A549 (cell line): ENCODE results near the gene REM2.

Experiments
- CBX2 ChIP-seq: fragments of 200-600 bp; sonication (generic); IDR thresholded peaks from 2 replicates; pipeline ENCODE4 v1.6.1; 2016; ENCODE audit warnings: low read depth, mild to moderate bottlenecking, borderline replicate concordance
- CHD2 ChIP-seq: fragments of 150-350 bp; IDR thresholded peaks from 2 replicates; pipeline ENCODE4 v1.6.1; 2014; ENCODE audit warnings: low read length; ENCODE audit not compliant: partially characterized antibody
- CTCF ChIP-seq: fragments of >200 bp; sonication (Bioruptor Twin); formaldehyde crosslinking; IDR thresholded peaks from 3 replicates; pipeline ENCODE4 v1.5.1; 2016
- ELK1 ChIP-seq: fragments of 150-350 bp; IDR thresholded peaks from 2 replicates; pipeline ENCODE4 v1.6.1; 2014; ENCODE audit warnings: low read depth, mild to moderate bottlenecking, low read length
- EP300 ChIP-seq, 2 experiments: fragments of >200 bp; sonication (Bioruptor Twin); formaldehyde crosslinking; IDR thresholded peaks; 2 replicates in 1 of 2; 3 replicates in 1 of 2; pipeline ENCODE4 v1.6.1; 2016 to 2017
- ESRRA ChIP-seq: fragments of 150-350 bp; IDR thresholded peaks from 2 replicates; pipeline ENCODE4 v1.6.1; 2014; ENCODE audit warnings: mild to moderate bottlenecking, low read length, borderline replicate concordance
- JUNB ChIP-seq: fragments of >200 bp; sonication (Bioruptor Twin); formaldehyde crosslinking; IDR thresholded peaks from 2 replicates; pipeline ENCODE4 v1.6.1; 2016
- MAX ChIP-seq: IDR thresholded peaks from 2 replicates; pipeline ENCODE4 v1.6.1; 2012
- POLR2A ChIP-seq: IDR thresholded peaks from 2 replicates; pipeline ENCODE4 v1.6.1; 2012; ENCODE audit warnings: mild to moderate bottlenecking, low read length
- RNF2 ChIP-seq: fragments of 200-600 bp; sonication (generic); IDR thresholded peaks from 2 replicates; pipeline ENCODE4 v1.6.1; 2016; ENCODE audit warnings: low read depth, mild to moderate bottlenecking, antibody characterized with exemption, moderate library complexity, borderline replicate concordance
- ZC3H11A ChIP-seq: fragments of 450-650 bp; IDR thresholded peaks from 2 replicates; pipeline ENCODE4 v1.6.1; 2014; ENCODE audit warnings: antibody characterized with exemption, mild to moderate bottlenecking
- TF ChIP-seq, protein P1 (sequence below): fragments of 250-450 bp; sonication (Bioruptor Pico); IDR thresholded peaks from 2 replicates; pipeline ENCODE4 v1.5.0; 2021; ENCODE audit warnings: mild to moderate bottlenecking, moderate library complexity, borderline replicate concordance
- TF ChIP-seq, protein P2 (sequence below): fragments of 200-600 bp; sonication (generic); IDR thresholded peaks from 2 replicates; pipeline ENCODE4 v1.6.1; 2016; ENCODE audit warnings: antibody characterized with exemption, mild to moderate bottlenecking, moderate library complexity

- TF ChIP-seq CBX2 (no peak), ZC3H11A (no peak), CTCF (no peak), CHD2 (no peak), POLR2A (no peak), JUNB (no peak), EP300 (IDR thresholded peaks at IDR 0.05) (no peak), ELK1 (no peak), RNF2 (no peak), MAX (no peak), ESRRA (no peak)
- TF ChIP-seq, protein P1, sequence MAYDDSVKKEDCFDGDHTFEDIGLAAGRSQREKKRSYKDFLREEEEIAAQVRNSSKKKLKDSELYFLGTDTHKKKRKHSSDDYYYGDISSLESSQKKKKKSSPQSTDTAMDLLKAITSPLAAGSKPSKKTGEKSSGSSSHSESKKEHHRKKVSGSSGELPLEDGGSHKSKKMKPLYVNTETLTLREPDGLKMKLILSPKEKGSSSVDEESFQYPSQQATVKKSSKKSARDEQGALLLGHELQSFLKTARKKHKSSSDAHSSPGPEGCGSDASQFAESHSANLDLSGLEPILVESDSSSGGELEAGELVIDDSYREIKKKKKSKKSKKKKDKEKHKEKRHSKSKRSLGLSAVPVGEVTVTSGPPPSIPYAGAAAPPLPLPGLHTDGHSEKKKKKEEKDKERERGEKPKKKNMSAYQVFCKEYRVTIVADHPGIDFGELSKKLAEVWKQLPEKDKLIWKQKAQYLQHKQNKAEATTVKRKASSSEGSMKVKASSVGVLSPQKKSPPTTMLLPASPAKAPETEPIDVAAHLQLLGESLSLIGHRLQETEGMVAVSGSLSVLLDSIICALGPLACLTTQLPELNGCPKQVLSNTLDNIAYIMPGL: no peak
- TF ChIP-seq, protein P2, sequence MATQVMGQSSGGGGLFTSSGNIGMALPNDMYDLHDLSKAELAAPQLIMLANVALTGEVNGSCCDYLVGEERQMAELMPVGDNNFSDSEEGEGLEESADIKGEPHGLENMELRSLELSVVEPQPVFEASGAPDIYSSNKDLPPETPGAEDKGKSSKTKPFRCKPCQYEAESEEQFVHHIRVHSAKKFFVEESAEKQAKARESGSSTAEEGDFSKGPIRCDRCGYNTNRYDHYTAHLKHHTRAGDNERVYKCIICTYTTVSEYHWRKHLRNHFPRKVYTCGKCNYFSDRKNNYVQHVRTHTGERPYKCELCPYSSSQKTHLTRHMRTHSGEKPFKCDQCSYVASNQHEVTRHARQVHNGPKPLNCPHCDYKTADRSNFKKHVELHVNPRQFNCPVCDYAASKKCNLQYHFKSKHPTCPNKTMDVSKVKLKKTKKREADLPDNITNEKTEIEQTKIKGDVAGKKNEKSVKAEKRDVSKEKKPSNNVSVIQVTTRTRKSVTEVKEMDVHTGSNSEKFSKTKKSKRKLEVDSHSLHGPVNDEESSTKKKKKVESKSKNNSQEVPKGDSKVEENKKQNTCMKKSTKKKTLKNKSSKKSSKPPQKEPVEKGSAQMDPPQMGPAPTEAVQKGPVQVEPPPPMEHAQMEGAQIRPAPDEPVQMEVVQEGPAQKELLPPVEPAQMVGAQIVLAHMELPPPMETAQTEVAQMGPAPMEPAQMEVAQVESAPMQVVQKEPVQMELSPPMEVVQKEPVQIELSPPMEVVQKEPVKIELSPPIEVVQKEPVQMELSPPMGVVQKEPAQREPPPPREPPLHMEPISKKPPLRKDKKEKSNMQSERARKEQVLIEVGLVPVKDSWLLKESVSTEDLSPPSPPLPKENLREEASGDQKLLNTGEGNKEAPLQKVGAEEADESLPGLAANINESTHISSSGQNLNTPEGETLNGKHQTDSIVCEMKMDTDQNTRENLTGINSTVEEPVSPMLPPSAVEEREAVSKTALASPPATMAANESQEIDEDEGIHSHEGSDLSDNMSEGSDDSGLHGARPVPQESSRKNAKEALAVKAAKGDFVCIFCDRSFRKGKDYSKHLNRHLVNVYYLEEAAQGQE: no peak
Observed at GRCh38 chr14:22838631-22839041, 44.4 kb upstream of the REM2 start.
